ENCODE data around the gene PDIA5.
A peak's percentile ranks its signal among the peaks of the same experiment; 100 is the strongest.

PDIA5 gene

DNA sequence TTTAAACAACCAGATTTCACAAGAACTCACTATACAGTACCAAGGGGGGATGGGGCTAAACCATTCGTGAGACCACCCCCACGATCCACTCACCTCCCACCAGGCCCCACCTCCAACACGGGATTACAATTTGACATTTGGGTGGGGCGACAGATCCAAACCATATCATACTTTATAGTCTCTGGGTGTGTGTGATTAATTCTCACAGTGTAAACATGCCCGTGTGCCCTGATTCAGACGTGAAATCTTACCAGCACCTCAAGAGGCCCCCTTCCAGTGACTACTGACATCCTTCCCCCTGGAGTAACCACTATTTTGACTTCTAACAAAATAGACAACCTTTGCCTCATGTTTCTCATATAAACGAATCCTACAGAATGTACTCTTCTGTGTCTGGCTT, 5.0 kb upstream of the PDIA5 start:
- no peak for TF ChIP-seq CTCF (IDR thresholded peaks at IDR 0.05; ENCODE audit: borderline replicate concordance, insufficient read depth, low read depth, low read length)
- no peak overlapping the region for H3K4me3 ChIP-seq (ENCODE audit: low read depth, low read length)

- no peak overlapping the region for H3K4me3 ChIP-seq (ENCODE audit: low read depth, low read length)
Observed at GRCh38 chr3:123063034-123063433, 3.8 kb upstream of the PDIA5 start.

DNA sequence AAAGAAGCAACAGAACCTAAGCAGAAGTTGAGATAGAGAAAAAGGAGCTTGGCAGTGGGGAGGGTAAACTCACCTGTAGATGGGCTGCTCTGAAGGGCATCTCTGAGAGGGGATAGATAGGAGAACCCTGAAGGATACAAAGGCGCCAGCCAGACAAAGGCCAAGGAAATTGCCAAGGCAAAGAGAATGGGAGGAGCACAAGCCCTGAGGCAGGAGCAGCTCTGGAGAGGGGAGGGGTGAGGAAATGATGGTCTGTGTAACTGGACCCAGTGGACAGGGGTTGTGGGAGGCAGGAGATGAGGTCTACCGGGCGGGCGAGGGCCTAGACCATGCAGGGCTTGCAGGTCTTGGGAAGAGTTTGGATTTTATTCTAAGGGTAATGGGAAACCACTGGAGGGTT, 2.3 kb upstream of the PDIA5 start:
- no peak for TF ChIP-seq CTCF (IDR thresholded peaks at IDR 0.05; ENCODE audit: borderline replicate concordance, insufficient read depth, low read depth, low read length)

More at GRCh38 chr3:123063034-123063433, 3.8 kb upstream of the PDIA5 start:
- TF ChIP-seq CTCF (IDR thresholded peaks at IDR 0.05; ENCODE audit: borderline replicate concordance, insufficient read depth, low read depth, low read length): no peak

GRCh38 chr3:123064914-123065313, 1.9 kb upstream of the PDIA5 start:
- no peak overlapping the region for H3K4me3 ChIP-seq (ENCODE audit: low read depth, low read length)
- TF ChIP-seq CTCF (IDR thresholded peaks at IDR 0.05; ENCODE audit: borderline replicate concordance, insufficient read depth, low read depth, low read length): no peak

More for the DNA sequence above, 2.3 kb upstream of the PDIA5 start:
- H3K4me3 ChIP-seq (ENCODE audit: low read depth, low read length): no peak overlapping the region

DNA sequence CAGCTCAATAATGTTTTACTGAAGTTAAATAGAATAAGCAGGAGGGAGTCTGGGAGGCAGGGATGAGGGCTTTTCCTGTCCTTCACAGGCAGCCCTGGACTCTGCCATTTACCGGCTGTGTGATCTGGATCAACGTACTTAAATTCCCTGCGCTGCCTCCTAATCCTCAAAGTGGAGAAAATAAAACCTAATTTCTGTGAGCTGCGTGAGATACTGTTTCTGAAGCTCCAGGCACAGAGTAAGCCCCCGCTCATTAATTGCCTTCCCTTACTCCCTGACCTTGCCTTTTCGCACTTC, 278 bp upstream of the PDIA5 start:
- no peak for TF ChIP-seq CTCF (IDR thresholded peaks at IDR 0.05; ENCODE audit: borderline replicate concordance, insufficient read depth, low read depth, low read length)
- H3K4me3 ChIP-seq (ENCODE audit: low read depth, low read length): no peak overlapping the region

- H3K4me3 ChIP-seq (ENCODE audit: low read depth, low read length): peak overlapping the region; percentile 97
- no peak for TF ChIP-seq CTCF (IDR thresholded peaks at IDR 0.05; ENCODE audit: borderline replicate concordance, insufficient read depth, low read depth, low read length)
Observed at GRCh38 chr3:123067689-123068600, 1.1 kb downstream of the PDIA5 start.
